NCI-H1694 treated with DMSO at 0.1 percent for 48 hours (cell line): ENCODE data around the gene ZMIZ2.
"Not testable (repeated sequence)": the region's sequence is repeated elsewhere in the genome, so short reads cannot be mapped to it uniquely, and the experiment has no call there.

Source experiments
- DNase-seq: peaks from one replicate; lab custom pipeline; 2025; lab: John Stamatoyannopoulos, UW

The ZMIZ2 gene

GRCh38 chr7:44748045-44748947 is at the start of gene ZMIZ2:
Gene ZMIZ2, plus strand, starts transcription at chr7:44748847. Its CDS starts 7,403 bp downstream, at chr7:44756250.
- DNase-seq: peak; percentile 81

- DNase-seq: not testable (repeated sequence)
Measured at GRCh38 chr7:44699598-44699997, 49.0 kb upstream of the ZMIZ2 start.

GRCh38 chr7:44700322-44700721 is 48.3 kb upstream of the ZMIZ2 start:
- no peak for DNase-seq

- DNase-seq: not testable (repeated sequence)
Measured at GRCh38 chr7:44703391-44703790, 45.3 kb upstream of the ZMIZ2 start.

GRCh38 chr7:44703921-44704320 is 44.7 kb upstream of the ZMIZ2 start:
- no peak for DNase-seq

GRCh38 chr7:44705434-44705833 is 43.2 kb upstream of the ZMIZ2 start:
- no peak for DNase-seq

GRCh38 chr7:44706788-44707557 is 41.7 kb upstream of the ZMIZ2 start:
- DNase-seq: no peak

GRCh38 chr7:44707558-44708230 is 41.0 kb upstream of the ZMIZ2 start:
- no peak for DNase-seq

- no peak for DNase-seq
Measured at GRCh38 chr7:44709011-44709915, 39.4 kb upstream of the ZMIZ2 start.

GRCh38 chr7:44709945-44710596 is 38.6 kb upstream of the ZMIZ2 start:
- DNase-seq: no peak

- DNase-seq: no peak
Measured at GRCh38 chr7:44711528-44711927, 37.1 kb upstream of the ZMIZ2 start.

- DNase-seq: no peak
Measured at GRCh38 chr7:44712012-44712411, 36.6 kb upstream of the ZMIZ2 start.

- no peak for DNase-seq
Measured at GRCh38 chr7:44713141-44713540, 35.5 kb upstream of the ZMIZ2 start.

GRCh38 chr7:44713680-44714335 is 34.8 kb upstream of the ZMIZ2 start:
- no peak for DNase-seq

- no peak for DNase-seq
Measured at GRCh38 chr7:44716205-44716604, 32.4 kb upstream of the ZMIZ2 start.

GRCh38 chr7:44720301-44720700 is 28.3 kb upstream of the ZMIZ2 start:
- no peak for DNase-seq

- no peak for DNase-seq
Measured at GRCh38 chr7:44724276-44724675, 24.4 kb upstream of the ZMIZ2 start.

- DNase-seq: not testable (repeated sequence)
Measured at GRCh38 chr7:44726250-44726649, 22.4 kb upstream of the ZMIZ2 start.

GRCh38 chr7:44727158-44727936 is 21.3 kb upstream of the ZMIZ2 start:
- no peak for DNase-seq

GRCh38 chr7:44727937-44728262 is 20.7 kb upstream of the ZMIZ2 start:
- no peak for DNase-seq
